ENCODE data around the gene SPACA7. TPM values are rescaled to one million over a fixed set of nuclear protein-coding genes. Genes with fewer than 3 reads are reported as not detected.

Gene SPACA7
- total RNA-seq, 3 donors from 2014 or later = not detected

DNA sequence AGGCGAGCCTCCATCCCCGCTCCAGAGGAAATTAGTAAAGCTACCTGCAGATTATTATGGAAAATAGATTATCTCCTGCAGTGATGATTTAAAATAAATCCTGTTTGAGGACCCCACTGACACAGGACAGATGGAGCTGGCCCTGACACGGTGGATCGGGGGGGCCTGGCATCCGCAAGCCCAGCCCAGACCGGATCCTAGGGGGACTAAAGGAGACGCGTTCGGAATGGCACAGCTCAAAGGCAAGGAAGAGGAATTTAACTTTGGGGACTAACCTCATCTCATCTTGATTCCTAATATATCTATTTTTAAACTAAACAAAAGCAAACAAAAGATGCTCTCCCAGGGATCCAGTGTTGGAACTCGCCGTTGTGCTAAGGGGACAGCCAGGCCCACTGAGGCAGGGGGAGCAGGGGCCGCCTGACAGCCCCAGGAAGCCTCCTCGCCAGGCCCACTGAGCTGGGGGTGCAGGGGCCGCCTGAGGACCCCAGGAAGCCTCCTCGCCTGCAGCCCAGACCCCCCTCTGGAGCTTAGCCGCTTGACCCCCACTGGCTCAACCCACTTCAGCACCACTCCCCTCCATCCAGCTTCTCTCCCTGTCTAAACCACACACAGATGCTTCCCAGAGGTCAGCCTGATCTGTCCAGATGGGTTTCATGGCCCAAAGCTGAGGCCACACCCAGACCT lies 78.6 kb downstream of the SPACA7 start:
- ATAC-seq (no peak), DNase-seq (no peak)
- TF ChIP-seq, protein P1, sequence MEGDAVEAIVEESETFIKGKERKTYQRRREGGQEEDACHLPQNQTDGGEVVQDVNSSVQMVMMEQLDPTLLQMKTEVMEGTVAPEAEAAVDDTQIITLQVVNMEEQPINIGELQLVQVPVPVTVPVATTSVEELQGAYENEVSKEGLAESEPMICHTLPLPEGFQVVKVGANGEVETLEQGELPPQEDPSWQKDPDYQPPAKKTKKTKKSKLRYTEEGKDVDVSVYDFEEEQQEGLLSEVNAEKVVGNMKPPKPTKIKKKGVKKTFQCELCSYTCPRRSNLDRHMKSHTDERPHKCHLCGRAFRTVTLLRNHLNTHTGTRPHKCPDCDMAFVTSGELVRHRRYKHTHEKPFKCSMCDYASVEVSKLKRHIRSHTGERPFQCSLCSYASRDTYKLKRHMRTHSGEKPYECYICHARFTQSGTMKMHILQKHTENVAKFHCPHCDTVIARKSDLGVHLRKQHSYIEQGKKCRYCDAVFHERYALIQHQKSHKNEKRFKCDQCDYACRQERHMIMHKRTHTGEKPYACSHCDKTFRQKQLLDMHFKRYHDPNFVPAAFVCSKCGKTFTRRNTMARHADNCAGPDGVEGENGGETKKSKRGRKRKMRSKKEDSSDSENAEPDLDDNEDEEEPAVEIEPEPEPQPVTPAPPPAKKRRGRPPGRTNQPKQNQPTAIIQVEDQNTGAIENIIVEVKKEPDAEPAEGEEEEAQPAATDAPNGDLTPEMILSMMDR (IDR thresholded peaks at IDR 0.05) = no peak
- H3K36me3 ChIP-seq (ENCODE audit: low read depth) = no peaks in the 10 kb centered on the region
- H3K9me3 ChIP-seq = no peaks in the 10 kb centered on the region
- no peaks in the 10 kb centered on the region for H3K4me1 ChIP-seq (ENCODE audit: low read depth)
- intact Hi-C loops (cut with DNase I, micrococcal nuclease) = no loop called here
- no peak overlapping the region for H3K4me3 ChIP-seq

DNA sequence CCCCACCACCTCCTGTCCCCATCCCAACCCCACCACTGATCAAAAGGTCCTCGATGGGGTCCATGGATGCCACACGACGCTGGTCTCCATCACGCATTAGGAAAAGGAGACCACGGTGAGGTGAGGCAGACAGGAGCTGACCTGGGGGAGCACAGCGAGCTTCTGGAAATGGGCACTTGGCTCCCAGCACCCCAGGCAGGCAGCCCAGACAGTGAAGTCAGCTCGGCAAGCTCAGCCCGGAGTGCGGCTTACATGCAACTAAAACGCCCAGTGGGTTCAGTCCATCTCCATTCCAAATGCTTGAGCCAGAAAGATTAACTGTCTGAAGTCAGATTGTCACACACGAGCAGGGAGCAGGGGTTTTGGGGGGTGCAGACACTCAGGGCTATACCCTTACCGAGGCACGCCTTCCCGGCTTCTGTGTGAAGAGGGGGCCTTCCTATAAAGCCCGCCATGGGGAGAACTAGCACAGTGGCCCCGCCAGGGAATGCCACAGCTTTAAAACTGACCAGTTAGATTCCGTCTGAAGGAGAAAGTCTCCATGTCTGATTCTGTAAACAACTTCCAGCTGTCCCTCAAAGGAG lies 79.4 kb downstream of the SPACA7 start:
- no peaks in the 10 kb centered on the region for H3K36me3 ChIP-seq (ENCODE audit: low read depth)
- H3K4me3 ChIP-seq = no peak overlapping the region
- ATAC-seq (no peak), DNase-seq (no peak)
- no peaks in the 10 kb centered on the region for H3K9me3 ChIP-seq
- intact Hi-C loops (cut with DNase I, micrococcal nuclease) = no loop called here
- TF ChIP-seq, protein P1 (IDR thresholded peaks at IDR 0.05) = no peak
- H3K4me1 ChIP-seq (ENCODE audit: low read depth) = no peaks in the 10 kb centered on the region

DNA sequence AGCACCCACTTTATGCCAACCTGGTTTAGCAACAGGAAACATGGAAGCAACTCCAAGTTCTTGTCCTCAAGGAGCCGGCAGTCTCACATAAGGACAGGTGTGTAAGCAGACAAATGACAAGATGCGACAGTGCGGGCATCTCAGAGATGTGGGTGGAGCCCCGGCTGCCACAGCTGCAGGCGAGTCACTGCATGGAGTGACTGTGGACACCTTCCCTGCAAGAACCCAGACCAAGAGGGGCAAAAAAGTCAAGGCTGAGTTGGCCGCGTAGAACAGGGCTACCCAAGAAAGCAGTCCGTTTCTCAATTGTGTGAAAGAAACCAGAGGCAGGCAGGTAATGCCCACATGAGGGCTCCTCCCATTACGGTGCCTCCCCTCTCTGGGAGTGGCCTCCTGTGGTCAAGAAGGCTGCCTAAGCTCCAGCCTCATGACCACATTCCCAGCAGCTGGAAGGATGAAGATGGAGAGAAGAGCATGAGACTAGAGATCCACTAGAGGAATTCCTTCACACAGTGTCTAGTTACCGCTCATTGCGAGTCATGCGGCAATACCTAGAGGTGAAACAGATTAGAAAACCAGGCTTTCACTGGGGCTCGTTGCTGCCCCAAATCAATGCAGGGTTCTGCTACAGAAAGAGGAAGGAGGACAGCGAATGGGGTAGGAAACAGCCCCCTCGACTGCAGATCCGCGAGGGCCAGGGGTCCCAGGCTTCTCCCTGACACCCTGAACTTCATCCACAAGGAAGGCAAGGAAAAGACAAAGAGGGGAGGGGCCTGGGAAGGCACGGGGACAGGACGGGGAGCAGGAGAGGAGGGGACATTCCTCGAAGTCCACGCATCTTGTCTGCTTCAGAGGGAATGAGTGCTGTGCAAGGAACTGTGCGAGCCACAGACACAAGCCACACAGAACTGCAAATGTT lies 80.2 kb downstream of the SPACA7 start:
- Histone ChIP-seq H3K9me3 (no peaks in the 10 kb centered on the region), H3K36me3 (ENCODE audit: low read depth) (no peaks in the 10 kb centered on the region), H3K4me1 (ENCODE audit: low read depth) (no peaks in the 10 kb centered on the region), H3K4me3 (no peak overlapping the region)
- TF ChIP-seq, protein P1 (IDR thresholded peaks at IDR 0.05) = no peak
- DNase-seq = no peak
- ATAC-seq = no peak
- intact Hi-C loops (cut with DNase I, micrococcal nuclease) = no loop called here

DNA sequence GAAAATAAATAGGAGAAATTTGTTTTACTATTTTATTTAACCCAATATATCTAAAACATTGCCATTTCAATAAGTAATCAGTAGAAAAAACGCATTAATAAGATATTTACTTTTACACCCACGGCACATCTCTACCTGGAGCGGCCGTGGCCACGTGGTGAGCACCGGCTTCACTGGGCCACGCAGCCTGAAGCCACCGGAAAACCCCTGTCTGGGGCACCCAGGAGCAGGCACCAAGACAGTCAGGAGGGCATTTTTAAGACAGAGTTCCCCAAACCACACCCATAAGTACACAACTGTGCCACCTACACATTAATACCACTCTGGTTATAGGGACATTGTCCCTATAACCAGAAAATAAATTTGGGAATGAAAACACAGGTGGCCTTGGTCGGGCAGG lies 80.9 kb downstream of the SPACA7 start:
- Histone ChIP-seq H3K36me3 (ENCODE audit: low read depth) (no peaks in the 10 kb centered on the region), H3K4me1 (ENCODE audit: low read depth) (no peaks in the 10 kb centered on the region), H3K4me3 (no peak overlapping the region), H3K9me3 (no peaks in the 10 kb centered on the region)
- ATAC-seq = no peak
- DNase-seq = no peak
- intact Hi-C loops (cut with DNase I, micrococcal nuclease) = no loop called here
- TF ChIP-seq, protein P1 (IDR thresholded peaks at IDR 0.05) = no peak

DNA sequence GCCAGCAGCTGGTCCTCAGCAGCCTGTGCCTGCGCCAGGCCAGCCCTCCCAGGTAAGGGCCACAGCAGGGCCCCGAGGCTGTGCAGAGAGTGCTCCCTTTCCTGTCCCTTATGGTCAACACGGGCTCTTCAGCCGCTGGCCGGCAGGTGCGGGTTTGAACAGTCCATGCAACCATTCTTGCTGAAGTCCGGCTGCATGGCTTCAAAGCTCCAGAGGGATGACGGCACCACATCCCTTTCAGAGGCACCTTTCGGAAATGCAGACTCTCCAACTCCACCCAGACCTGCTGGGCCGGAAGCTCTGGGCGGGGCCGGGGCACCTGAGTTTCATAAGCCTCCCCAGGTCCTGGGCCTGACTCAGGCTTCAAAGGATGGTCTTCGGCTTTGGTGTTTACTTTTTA lies 81.3 kb downstream of the SPACA7 start:
- ATAC-seq = no peak
- no peak for DNase-seq
- Histone ChIP-seq H3K4me1 (ENCODE audit: low read depth) (no peaks in the 10 kb centered on the region), H3K4me3 (no peak overlapping the region), H3K9me3 (no peaks in the 10 kb centered on the region), H3K36me3 (ENCODE audit: low read depth) (no peaks in the 10 kb centered on the region)
- intact Hi-C loops (cut with DNase I, micrococcal nuclease) = no loop called here
- TF ChIP-seq, protein P1 (IDR thresholded peaks at IDR 0.05) = no peak

Measured in mucosa of descending colon (tissue), 3 donors.